Activated naive CD4-positive, alpha-beta T cell (primary cell): ENCODE results near the gene TBXAS1.
"Not testable (repeated sequence)": the region's sequence is repeated elsewhere in the genome, so short reads cannot be mapped to it uniquely, and the experiment has no call there.

Experiments
- DNase-seq, 4 experiments: peaks; one replicate each; lab custom pipeline; 2025; lab: John Stamatoyannopoulos, UW

TBXAS1 gene

GRCh38 chr7:139827042-139827441 is 2.0 kb upstream of the TBXAS1 start:
- no peak for DNase-seq

- DNase-seq: no peak
Measured at GRCh38 chr7:139828446-139828845, 618 bp upstream of the TBXAS1 start.

GRCh38 chr7:139829775-139830117 is 682 bp downstream of the TBXAS1 start:
- no peak for DNase-seq

- no peak for DNase-seq
Measured at GRCh38 chr7:139830292-139830691, 1.2 kb downstream of the TBXAS1 start.

- no peak for DNase-seq
Measured at GRCh38 chr7:139830782-139831501, 1.9 kb downstream of the TBXAS1 start.

GRCh38 chr7:139835848-139836247 is 6.8 kb downstream of the TBXAS1 start:
- DNase-seq: not testable (repeated sequence)

GRCh38 chr7:139837291-139837690 is 8.2 kb downstream of the TBXAS1 start:
- DNase-seq: not testable (repeated sequence)

GRCh38 chr7:139838276-139838675 is 9.2 kb downstream of the TBXAS1 start:
- no peak for DNase-seq

- no peak for DNase-seq
Measured at GRCh38 chr7:139838876-139839275, 9.8 kb downstream of the TBXAS1 start.

GRCh38 chr7:139840776-139841175 is 11.7 kb downstream of the TBXAS1 start:
- no peak for DNase-seq

GRCh38 chr7:139842401-139843210 is 13.5 kb downstream of the TBXAS1 start:
- no peak for DNase-seq

GRCh38 chr7:139843211-139843537 is 14.1 kb downstream of the TBXAS1 start:
- DNase-seq: not testable (repeated sequence)

GRCh38 chr7:139844779-139845442 is 15.8 kb downstream of the TBXAS1 start:
- no peak for DNase-seq

GRCh38 chr7:139845443-139845805 is 16.4 kb downstream of the TBXAS1 start:
- no peak for DNase-seq

GRCh38 chr7:139846297-139846696 is 17.2 kb downstream of the TBXAS1 start:
- DNase-seq: no peak

- no peak for DNase-seq
Measured at GRCh38 chr7:139848274-139848673, 19.2 kb downstream of the TBXAS1 start.

GRCh38 chr7:139850906-139851305 is 21.8 kb downstream of the TBXAS1 start:
- DNase-seq: no peak

GRCh38 chr7:139851770-139852481 is 22.9 kb downstream of the TBXAS1 start:
- DNase-seq: no peak

GRCh38 chr7:139852482-139852845 is 23.4 kb downstream of the TBXAS1 start:
- no peak for DNase-seq

GRCh38 chr7:139853506-139854123 is 24.6 kb downstream of the TBXAS1 start:
- no peak for DNase-seq

- DNase-seq: no peak
Measured at GRCh38 chr7:139854124-139854511, 25.1 kb downstream of the TBXAS1 start.
